Tibial nerve (tissue), 3 donors: Measurements from ENCODE around the gene CFAP61.

Experiments
- CTCF ChIP-seq, 5 experiments: fragments of 200-600 bp in 3 of 5; fragments of 450-650 bp in 2 of 5; sonication (generic) in 3 of 5; IDR thresholded peaks; one replicate each; pipeline ENCODE4 v1.5.1; 2016 to 2019; ENCODE audit warnings: antibody characterized with exemption in 5 of 5, mild to moderate bottlenecking in 3 of 5, moderate library complexity in 2 of 5
- POLR2A ChIP-seq, 2 donors: fragments of 450-650 bp; IDR thresholded peaks; one replicate each; pipeline ENCODE4 v1.6.1; 2017; ENCODE audit warnings: antibody characterized with exemption in 2 of 2, mild to moderate bottlenecking in 2 of 2, moderate library complexity in 2 of 2

- TF ChIP-seq CTCF (IDR thresholded peaks at IDR 0.05) (no peak), POLR2A (IDR thresholded peaks at IDR 0.05) (no peak)
Observed at GRCh38 chr20:20063941-20064702, 11.8 kb downstream of the CFAP61 start.
